K562 (cell line): ENCODE results near the gene KCNK7. TPM values are rescaled to one million over a fixed set of nuclear protein-coding genes. Genes with fewer than 3 reads are reported as not detected.

Experiments
- ATAC-seq: fragments of 200-7000 bp; cut with Tn5 transposase; 3 replicates; pipeline ENCODE4 v1.9.1; 2020; ENCODE audit warnings: moderate library complexity
- BruUV-seq: library from RNA; stranded (reverse); fragments of 400-500 nt; replicated peaks from 2 replicates; lab custom pipeline; 2021; lab: Mats Ljungman, UMichigan
- CTCF ChIA-PET: fragments of 300-600 bp; formaldehyde crosslinking; extraction: SDS; loops from one replicate; lab custom pipeline; 2021; ENCODE audit warnings: low intra/inter-chr PET ratio; lab: Yijun Ruan, JAX
- POLR2A ChIA-PET: fragments of 300-600, 350-650 bp; sonication (Branson Sonifier 250); formaldehyde crosslinking; extraction: SDS; loops from one replicate; lab custom pipeline; 2021; ENCODE audit warnings: antibody characterized with exemption, inconsistent platforms; lab: Yijun Ruan, JAX
- DNase-seq, 4 experiments: peaks; one replicate each; pipeline versions ENCODE4 v3.0.0 to v3.0.0-alpha.2; 2011 to 2018; ENCODE audit warnings: low spot score in 3 of 4, mixed read lengths in 3 of 4; ENCODE audit errors: extremely low read depth in 1 of 4
- FAIRE-seq: peaks from 2 replicates; lab custom pipeline; 2011; peaks lifted over from hg19 to GRCh38; lab: Jason Lieb, UNC
- H2AFZ ChIP-seq: 2 replicates; pipeline ENCODE4 v1.6.0; 2011; ENCODE audit warnings: low read depth, low read length, control low read depth, inconsistent platforms
- H3K27ac ChIP-seq: fragments of 200-600 bp; 3 replicates; pipeline ENCODE4 v1.8.0; 2011; ENCODE audit warnings: low read depth, mild to moderate bottlenecking, control low read depth, inconsistent platforms, low read length, moderate library complexity, mixed read lengths; ENCODE audit errors: extremely low read depth
- H3K27me3 ChIP-seq, 2 experiments: fragments of 300-600 bp in 1 of 2; 2 replicates in 1 of 2; 3 replicates in 1 of 2; pipeline versions ENCODE4 v1.6.0 to v1.8.0; 2011; ENCODE audit warnings: inconsistent platforms in 2 of 2, low read length in 2 of 2, mild to moderate bottlenecking in 1 of 2, mixed read lengths in 1 of 2, moderate library complexity in 1 of 2; ENCODE audit not compliant: control insufficient read depth in 2 of 2, insufficient read depth in 2 of 2
- H3K36me3 ChIP-seq: fragments of 300-600 bp; 3 replicates; pipeline ENCODE4 v1.8.0; 2011; ENCODE audit warnings: mild to moderate bottlenecking, low read length, inconsistent platforms; ENCODE audit not compliant: control insufficient read depth, insufficient read depth
- H3K4me1 ChIP-seq, 2 experiments: fragments of 200-600 bp in 1 of 2; replicated peaks in 1 of 2; 2 replicates in 1 of 2; 3 replicates in 1 of 2; pipeline versions ENCODE4 v1.5.1 to v1.8.0; 2011; ENCODE audit warnings: inconsistent platforms in 2 of 2, low read length in 2 of 2, mild to moderate bottlenecking in 1 of 2, mixed read lengths in 1 of 2, moderate library complexity in 1 of 2; ENCODE audit not compliant: control insufficient read depth in 2 of 2, insufficient read depth in 2 of 2
- H3K4me2 ChIP-seq: 2 replicates; pipeline ENCODE4 v1.6.1; 2011; ENCODE audit warnings: low read length, control low read depth, inconsistent platforms, mixed read lengths; ENCODE audit not compliant: insufficient read depth
- H3K4me3 ChIP-seq: fragments of 200-600 bp; sonication (generic), shearing (Covaris generic); 2 replicates; pipeline ENCODE4 v1.5.1; 2016; ENCODE audit warnings: control low read depth, inconsistent platforms
- H3K79me2 ChIP-seq: fragments of 200-600 bp; 3 replicates; pipeline ENCODE4 v1.8.0; 2011; ENCODE audit warnings: low read length, inconsistent platforms; ENCODE audit not compliant: control insufficient read depth, insufficient read depth
- H3K9ac ChIP-seq, 2 experiments: 2 replicates each; pipeline versions ENCODE4 v1.6.0 to v1.6.1; 2011; ENCODE audit warnings: low read depth in 2 of 2, low read length in 2 of 2, control low read depth in 1 of 2, inconsistent platforms in 1 of 2, mild to moderate bottlenecking in 1 of 2, mixed read lengths in 1 of 2; ENCODE audit not compliant: insufficient read depth in 1 of 2
- H3K9me1 ChIP-seq: one replicate; pipeline ENCODE4 v1.6.0; 2011; ENCODE audit warnings: inconsistent platforms, mild to moderate bottlenecking, low read length, moderate library complexity; ENCODE audit not compliant: control insufficient read depth, insufficient read depth
- H3K9me3 ChIP-seq: replicated peaks from 2 replicates; pipeline ENCODE4 v1.5.1; 2011; ENCODE audit warnings: low read depth, low read length, inconsistent platforms; ENCODE audit not compliant: control insufficient read depth, insufficient read depth
- H4K20me1 ChIP-seq: replicated peaks from 2 replicates; pipeline ENCODE4 v1.6.1; 2011; ENCODE audit warnings: low read length, inconsistent platforms, mixed read lengths; ENCODE audit not compliant: control insufficient read depth, insufficient read depth
- CBFA2T3 ChIP-seq: fragments of 450-650 bp; IDR thresholded peaks from 2 replicates; pipeline ENCODE4 v1.6.1; 2017
- ESRRA ChIP-seq: fragments of 450-650 bp; IDR thresholded peaks from 2 replicates; pipeline ENCODE4 v1.6.1; 2014; ENCODE audit warnings: low read depth, mild to moderate bottlenecking, moderate library complexity, borderline replicate concordance
- GABPA ChIP-seq: fragments of 200-800 bp; sonication (Bioruptor generic); conservative IDR thresholded peaks from 2 replicates; pipeline ENCODE4 v1.6.1; 2016; ENCODE audit warnings: low read depth, missing genetic modification characterization, missing compliant biosample characterization
- GATAD2B ChIP-seq: fragments of 450-650 bp; IDR thresholded peaks from 2 replicates; pipeline ENCODE4 v1.6.1; 2017; ENCODE audit warnings: mild to moderate bottlenecking, borderline replicate concordance
- HOXB6 ChIP-seq: fragments of 250-450 bp; sonication (Bioruptor Pico); IDR thresholded peaks from 2 replicates; pipeline ENCODE4 v1.5.1; 2022; ENCODE audit warnings: mild to moderate bottlenecking, borderline replicate concordance
- LCOR ChIP-seq: sonication (generic); formaldehyde crosslinking; IDR thresholded peaks from 2 replicates; pipeline ENCODE4 v1.8.0; 2022; ENCODE audit warnings: mild to moderate bottlenecking, missing genetic modification reagents
- NONO ChIP-seq, 2 experiments: fragments of 200-400 bp in 1 of 2; fragments of 450-650 bp in 1 of 2; formaldehyde crosslinking in 1 of 2; IDR thresholded peaks; 2 replicates each; pipeline ENCODE4 v1.6.1; 2017; ENCODE audit warnings: low read depth in 2 of 2, mild to moderate bottlenecking in 2 of 2, moderate library complexity in 2 of 2, low read length in 1 of 2
- PHF20 ChIP-seq: fragments of 450-650 bp; IDR thresholded peaks from 2 replicates; pipeline ENCODE4 v1.6.1; 2018; ENCODE audit not compliant: partially characterized antibody
- RB1 ChIP-seq: fragments of 450-650 bp; IDR thresholded peaks from 2 replicates; pipeline ENCODE4 v1.6.1; 2017; ENCODE audit warnings: low read depth, mild to moderate bottlenecking
- SPI1 ChIP-seq: IDR thresholded peaks from 2 replicates; pipeline ENCODE4 v1.6.1; 2011; ENCODE audit warnings: low read depth, low read length, control low read depth, borderline replicate concordance
- ZBTB11 ChIP-seq, 3 experiments: fragments of 200-800 bp in 1 of 3; fragments of 250-450 bp in 1 of 3; fragments of 450-650 bp in 1 of 3; sonication (Bioruptor Pico) in 1 of 3; sonication (Bioruptor generic) in 1 of 3; formaldehyde crosslinking in 1 of 3; IDR thresholded peaks; 2 replicates each; pipeline versions ENCODE4 v1.6.1 to v1.8.0; 2016 to 2022; ENCODE audit warnings: mild to moderate bottlenecking in 2 of 3, missing genetic modification characterization in 2 of 3, missing compliant biosample characterization in 1 of 3, moderate library complexity in 1 of 3
- ZBTB7A ChIP-seq: IDR thresholded peaks from 2 replicates; pipeline ENCODE4 v1.6.1; 2011; ENCODE audit warnings: low read depth, mild to moderate bottlenecking, low read length, moderate library complexity, borderline replicate concordance; ENCODE audit not compliant: control insufficient read depth
- ZC3H8 ChIP-seq: fragments of 450-650 bp; IDR thresholded peaks from 2 replicates; pipeline ENCODE4 v1.6.1; 2017
- ZNF398 ChIP-seq: fragments of 250-450 bp; sonication (Bioruptor Pico); IDR thresholded peaks from 2 replicates; pipeline ENCODE4 v1.8.0; 2021; ENCODE audit warnings: moderate library complexity, mild to moderate bottlenecking, inconsistent platforms
- WGBS: fragments of 100-300 bp; shearing (Covaris generic); methylation state at CpG from one replicate; pipeline ENCODE4 v1.1.6; 2016; ENCODE audit warnings: low coverage, mixed read lengths; ENCODE audit not compliant: insufficient coverage; ENCODE audit errors: missing lambda C conversion rate; 5-methylcytosine and 5-hydroxymethylcytosine counted together
- in situ Hi-C: fragments of 300-500 bp; cut with MboI; formaldehyde crosslinking; loops from 4 replicates; pipeline ENCODE4 v1.15.0; 2018; ENCODE audit warnings: inconsistent platforms, mixed read lengths
- intact Hi-C: fragments of 100-400 bp; cut with micrococcal nuclease; formaldehyde crosslinking; loops from 2 replicates; pipeline ENCODE4 v1.14.2; 2022
- polyA plus RNA-seq, 8 experiments: library from polyadenylated mRNA; depleted of rRNA in 4 of 8; stranded (reverse) in 5 of 8; unstranded in 3 of 8; fragments of >200 nt; fragmentation: Nextera tagmentation in 2 of 8; fragmentation: Illumina TruSeq in 1 of 8; extraction: Ambion mirVana in 2 of 8; extraction: Trizol in 1 of 8; gene quantifications; 2 replicates each; pipeline versions ENCODE4 v1.2.1 to v1.2.3, GENCODE V29; 2011 to 2014; ENCODE audit warnings: inconsistent platforms in 1 of 8, missing spikeins in 1 of 8
- total RNA-seq, 7 experiments: library from RNA; depleted of rRNA in 6 of 7; stranded (reverse); fragments of >200 nt in 6 of 7; fragmentation: Illumina TruSeq in 2 of 7; extraction: Trizol in 2 of 7; gene quantifications; 2 replicates each; pipeline versions ENCODE4 v1.2.1 to v1.2.3, GENCODE V29; 2011 to 2021; ENCODE audit warnings: low replicate concordance in 1 of 7

KCNK7 gene
- total and polyA plus RNA-seq, 9 of the 15 experiments (the other 6 are each of a cell fraction or from before 2014, with no cell fraction given): 0.07 to 0.40 TPM; not detected in 7

- H3K4me2 ChIP-seq: peak within 1 kb of the TSS; percentile 96
- H3K27me3 ChIP-seq: no peaks in the 10 kb centered on the region; a peak in 1 of 5 replicates
- FAIRE-seq: no peak
- peaks cover 6% of the 10 kb centered on the region for H4K20me1 ChIP-seq
- under 1% methylated on average over 32 of the region's 69 CpGs for WGBS
- peaks cover 57 to 93% of the 10 kb centered on the region in 2 experiments for H3K4me1 ChIP-seq
- in situ Hi-C loops (no loop called here), intact Hi-C loops (loop anchor here (1.0 to 2.0 kb wide), 2 partner anchors 39 to 63 kb away; partner anchors contain the start of genes MAP3K11 and SIPA1)
- ChIA-PET POLR2A (interaction anchor here (0.9 to 1.9 kb wide), 12 partner anchors 8 to 274 kb away, joined by 3 to 14 read pairs (median 4); partner anchors contain the start of genes MALAT1 and NEAT1), CTCF (interaction anchor here (0.5 to 6.5 kb wide), 2 partner anchors 35 to 300 kb away, joined by 3 to 63 read pairs; no protein-coding TSS in a partner anchor)
- peak within 1 kb of the TSS; percentile 88 for H3K4me3 ChIP-seq
- peak within 1 kb of the TSS; percentile 89 for H3K27ac ChIP-seq
- peak within 1 kb of the TSS; percentile 76 to 95 for H3K9ac ChIP-seq
- peak; percentile 45 for ATAC-seq
- H2AFZ ChIP-seq: peak within 1 kb of the TSS; percentile 65
- H3K36me3 ChIP-seq: peaks cover 46% of the 10 kb centered on the region
- peaks cover 5% of the 10 kb centered on the region for H3K9me1 ChIP-seq
- no TSS peak for BruUV-seq
- peak; percentile 81 to 93 (median 91) for DNase-seq
- no peaks in the 10 kb centered on the region for H3K9me3 ChIP-seq
- H3K79me2 ChIP-seq: peaks cover 63% of the 10 kb centered on the region
- TF ChIP-seq HOXB6 (0 out of 2 replicates have a peak, but pooled peaks have one; percentile 46), ZNF398 (CRISPR knock-in tag) (no peak), NONO (IDR thresholded peaks at IDR 0.05; ENCODE audit: low read depth in 2 of 2, low read length in 1 of 2) (peak in 1 of 2 experiments; percentile 36; a peak in 1 of 4 replicates), GABPA (tag) (peak; percentile 70), GATAD2B (peak; percentile 91), CBFA2T3 (no peak), SPI1 (peak; percentile 75), RB1 (peak; percentile 78), ZBTB11 (CRISPR knock-in tag; IDR thresholded peaks at IDR 0.05) (peak in 1 of 3 experiments; percentile 40; a peak in 1 of 6 replicates), PHF20 (peak; percentile 51), ESRRA (peak; percentile 80; the same call in 1 of the 2 replicates), ZC3H8 (0 out of 2 replicates have a peak, but pooled peaks have one; percentile 47), ZBTB7A (peak; percentile 69; the same call in 1 of the 2 replicates), LCOR (0 out of 2 replicates have a peak, but pooled peaks have one; percentile 15)
Measured at GRCh38 chr11:65575568-65576231, 19.9 kb downstream of the KCNK7 start, which contains the start of gene EHBP1L1. Gene EHBP1L1 (plus strand): TSS chr11:65576053. CDS start chr11:65576303, 250 bp downstream.
